ENCODE measurements around the gene TIAL1. TPM values are rescaled to one million over a fixed set of nuclear protein-coding genes. Genes with fewer than 3 reads are reported as not detected.

The TIAL1 gene
- total RNA-seq, 1 experiment from 2014 or later: 174 TPM

- Mint-ChIP-seq H3K27ac (ENCODE audit: unreplicated experiment) (peak overlapping the region; percentile 81), H3K27me3 (ENCODE audit: insufficient read depth, unreplicated experiment) (no peaks in the 10 kb centered on the region), H3K4me1 (ENCODE audit: low read depth, unreplicated experiment) (peaks cover 14% of the 10 kb centered on the region), H3K36me3 (ENCODE audit: insufficient read depth, unreplicated experiment) (peaks cover 8% of the 10 kb centered on the region), H3K4me3 (ENCODE audit: unreplicated experiment) (peak overlapping the region; percentile 87), H3K9me3 (ENCODE audit: unreplicated experiment) (no peaks in the 10 kb centered on the region)
- peak; percentile 65 to 73 for TF ChIP-seq CTCF (IDR thresholded peaks at IDR 0.05; ENCODE audit: insufficient read depth in 1 of 2, low read depth in 1 of 2, low read length in 1 of 2, severe bottlenecking in 1 of 2, unreplicated experiment in 1 of 2)
- Histone ChIP-seq H3K36me3 (ENCODE audit: control insufficient read depth, insufficient read depth, low read length) (no peaks in the 10 kb centered on the region), H3K9me3 (no peaks in the 10 kb centered on the region), H3K4me1 (peaks cover 5% of the 10 kb centered on the region; the same call in 1 of the 2 replicates), H3K4me3 (ENCODE audit: low read depth, low read length) (peak overlapping the region; percentile 72), H3K27me3 (replicated peaks; ENCODE audit: control insufficient read depth, insufficient read depth, low read length) (no peaks in the 10 kb centered on the region)
- no TSS peak for BruUV-seq (replicated peaks)
- intact Hi-C loops (cut with micrococcal nuclease; ENCODE audit: unreplicated experiment): loop anchor here (1.0 kb wide), 1 partner anchor 344 kb away; no protein-coding TSS in a partner anchor
- ChIA-PET POLR2A (interaction anchor here (0.6 to 1.0 kb wide), 3 partner anchors 10 to 250 kb away, joined by 3 to 5 read pairs (median 5); no protein-coding TSS in a partner anchor), CTCF (interaction anchor here (0.7 to 2.7 kb wide), 3 partner anchors 10 to 344 kb away, joined by 3 to 15 read pairs (median 4); no protein-coding TSS in a partner anchor)
- DNase-seq: peak; percentile 71 to 77
Measured at GRCh38 chr10:119542988-119543813, 53.6 kb downstream of the TIAL1 start.

- Histone ChIP-seq H3K4me3 (ENCODE audit: low read depth, low read length) (peak within 1 kb of the TSS; percentile 72), H3K36me3 (ENCODE audit: control insufficient read depth, insufficient read depth, low read length) (no peaks in the 10 kb centered on the region), H3K27me3 (replicated peaks; ENCODE audit: control insufficient read depth, insufficient read depth, low read length) (no peaks in the 10 kb centered on the region), H3K4me1 (peaks cover 5% of the 10 kb centered on the region; the same call in 1 of the 2 replicates), H3K9me3 (no peaks in the 10 kb centered on the region)
- intact Hi-C loops (cut with micrococcal nuclease; ENCODE audit: unreplicated experiment): no loop called here
- Mint-ChIP-seq H3K27me3 (ENCODE audit: insufficient read depth, unreplicated experiment) (no peaks in the 10 kb centered on the region), H3K36me3 (ENCODE audit: insufficient read depth, unreplicated experiment) (peaks cover 8% of the 10 kb centered on the region), H3K4me1 (ENCODE audit: low read depth, unreplicated experiment) (peaks cover 14% of the 10 kb centered on the region), H3K27ac (ENCODE audit: unreplicated experiment) (peak within 1 kb of the TSS; percentile 81), H3K9me3 (ENCODE audit: unreplicated experiment) (no peaks in the 10 kb centered on the region), H3K4me3 (ENCODE audit: unreplicated experiment) (peak within 1 kb of the TSS; percentile 87)
- ChIA-PET CTCF (interaction anchor here (0.6 to 2.7 kb wide), 6 partner anchors 9 to 398 kb away, joined by 3 to 15 read pairs (median 4); no protein-coding TSS in a partner anchor), POLR2A (interaction anchor here (0.6 to 1.0 kb wide), 7 partner anchors 9 to 240 kb away, joined by 3 to 6 read pairs (median 3); no protein-coding TSS in a partner anchor)
- BruUV-seq (replicated peaks): no TSS peak
- no peak for TF ChIP-seq CTCF (IDR thresholded peaks at IDR 0.05; ENCODE audit: insufficient read depth in 1 of 2, low read depth in 1 of 2, low read length in 1 of 2, severe bottlenecking in 1 of 2, unreplicated experiment in 1 of 2)
- DNase-seq: peak; percentile 71 to 78
Measured at GRCh38 chr10:119542357-119542987, 54.3 kb downstream of the TIAL1 start, which contains the start of gene RGS10. Gene RGS10 (minus strand): TSS chr10:119542719. CDS start chr10:119542638, 81 bp downstream.

All from Caco-2 (cell line).